CD14-positive monocyte (primary cell): Measurements from ENCODE around the gene PAPPA2. TPM values are rescaled to one million over a fixed set of nuclear protein-coding genes. Genes with fewer than 3 reads are reported as not detected.

Source experiments
- DNase-seq, 3 donors: peaks; one replicate each; pipeline ENCODE4 v3.0.0-alpha.2; 2011 to 2022
- H2AFZ ChIP-seq: 2 replicates; pipeline ENCODE4 v1.6.0; 2012; ENCODE audit warnings: mild to moderate bottlenecking, low read depth, low read length, inconsistent platforms; ENCODE audit not compliant: insufficient read depth, poor library complexity, severe bottlenecking
- H3K27ac ChIP-seq, 2 donors: 1 replicate in 1 of 2; 2 replicates in 1 of 2; pipeline ENCODE4 v1.5.1; 2012 to 2013; ENCODE audit warnings: low read length in 2 of 2, control low read depth in 1 of 2, inconsistent platforms in 1 of 2, low read depth in 1 of 2, mild to moderate bottlenecking in 1 of 2
- H3K27me3 ChIP-seq, 2 donors: one replicate each; pipeline versions ENCODE4 v1.6.0 to v1.6.1; 2011 to 2013; ENCODE audit warnings: low read length in 2 of 2; ENCODE audit not compliant: control insufficient read depth in 2 of 2, insufficient read depth in 2 of 2
- H3K36me3 ChIP-seq, 2 donors: replicated peaks in 1 of 2; 1 replicate in 1 of 2; 2 replicates in 1 of 2; pipeline versions ENCODE4 v1.5.1 to v1.6.1; 2012 to 2013; ENCODE audit warnings: low read length in 2 of 2, control low read depth in 1 of 2, inconsistent platforms in 1 of 2, mild to moderate bottlenecking in 1 of 2; ENCODE audit not compliant: insufficient read depth in 2 of 2, control insufficient read depth in 1 of 2
- H3K4me1 ChIP-seq, 2 donors: 1 replicate in 1 of 2; 2 replicates in 1 of 2; pipeline versions ENCODE4 v1.5.1 to v1.6.1; 2012 to 2013; ENCODE audit warnings: low read length in 2 of 2, control low read depth in 1 of 2, inconsistent platforms in 1 of 2, mild to moderate bottlenecking in 1 of 2, moderate library complexity in 1 of 2; ENCODE audit not compliant: insufficient read depth in 2 of 2, control insufficient read depth in 1 of 2
- H3K4me2 ChIP-seq: replicated peaks from 2 replicates; pipeline ENCODE3; 2012; ENCODE audit warnings: low read length, moderate library complexity, mild to moderate bottlenecking; ENCODE audit not compliant: poor library complexity, severe bottlenecking; ENCODE audit errors: extremely low read depth
- H3K4me3 ChIP-seq, 3 experiments: fragments of 200-600 bp in 1 of 3; sonication (generic) in 1 of 3; replicated peaks in 1 of 3; 1 replicate in 2 of 3; 2 replicates in 1 of 3; pipeline ENCODE4 v1.5.1; 2011 to 2013; ENCODE audit warnings: low read length in 3 of 3, mild to moderate bottlenecking in 3 of 3, control low read depth in 2 of 3, low read depth in 2 of 3, inconsistent platforms in 1 of 3, moderate library complexity in 1 of 3
- H3K79me2 ChIP-seq: 2 replicates; pipeline ENCODE4 v1.6.0; 2012; ENCODE audit warnings: mild to moderate bottlenecking, control low read depth, inconsistent platforms, low read length, moderate library complexity; ENCODE audit not compliant: insufficient read depth
- H3K9ac ChIP-seq: 2 replicates; pipeline ENCODE4 v1.6.0; 2017; ENCODE audit warnings: low read length, mild to moderate bottlenecking; ENCODE audit not compliant: insufficient read depth, poor library complexity, severe bottlenecking
- H3K9me3 ChIP-seq, 2 donors: replicated peaks in 1 of 2; 1 replicate in 1 of 2; 2 replicates in 1 of 2; pipeline versions ENCODE4 v1.5.1 to v1.6.1; 2012 to 2013; ENCODE audit warnings: low read length in 2 of 2, control low read depth in 1 of 2; ENCODE audit not compliant: control insufficient read depth in 1 of 2, insufficient read depth in 1 of 2
- H4K20me1 ChIP-seq: 2 replicates; pipeline ENCODE4 v1.6.0; 2012; ENCODE audit warnings: mild to moderate bottlenecking, low read length, control low read depth, moderate library complexity; ENCODE audit not compliant: insufficient read depth
- H3K27ac Mint-ChIP-seq, 7 donors: one replicate each; pipeline ENCODE4 v1.8.0; 2020; ENCODE audit warnings: mild to moderate bottlenecking in 7 of 7, mixed read lengths in 7 of 7, moderate library complexity in 6 of 7, inconsistent platforms in 2 of 7
- H3K27me3 Mint-ChIP-seq, 3 donors: one replicate each; pipeline ENCODE4 v1.8.0; 2021 to 2022; ENCODE audit warnings: low read depth in 3 of 3, mild to moderate bottlenecking in 3 of 3, mixed read lengths in 3 of 3, moderate library complexity in 3 of 3, inconsistent platforms in 1 of 3
- H3K36me3 Mint-ChIP-seq, 2 donors: one replicate each; pipeline ENCODE4 v1.8.0; 2020; ENCODE audit warnings: mixed read lengths in 2 of 2, inconsistent platforms in 1 of 2, mild to moderate bottlenecking in 1 of 2
- H3K4me1 Mint-ChIP-seq: one replicate; pipeline ENCODE4 v1.8.0; 2020; ENCODE audit warnings: mild to moderate bottlenecking, mixed read lengths
- H3K4me3 Mint-ChIP-seq, 2 donors: one replicate each; pipeline ENCODE4 v1.8.0; 2020; ENCODE audit warnings: mild to moderate bottlenecking in 2 of 2, mixed read lengths in 2 of 2, moderate library complexity in 1 of 2
- H3K9me3 Mint-ChIP-seq, 7 donors: one replicate each; pipeline ENCODE4 v1.8.0; 2020 to 2022; ENCODE audit warnings: mixed read lengths in 7 of 7, mild to moderate bottlenecking in 6 of 7, moderate library complexity in 6 of 7, inconsistent platforms in 2 of 7
- WGBS: methylation state at CpG from one replicate; pipeline ENCODE4 v1.1.5; 2013; ENCODE audit warnings: missing lambda C conversion rate; ENCODE audit not compliant: insufficient coverage; 5-methylcytosine and 5-hydroxymethylcytosine counted together
- intact Hi-C, 2 donors: fragments of 100-400 bp; cut with micrococcal nuclease; formaldehyde crosslinking; loops; one replicate each; pipeline versions ENCODE4 v1.15.0 to v1.15.1; 2023
- polyA plus RNA-seq, 3 donors: library from polyadenylated mRNA; depleted of rRNA in 1 of 3; unstranded in 2 of 3; stranded (reverse) in 1 of 3; fragments of 300-500 nt in 2 of 3; fragments of >200 nt in 1 of 3; fragmentation: Illumina TruSeq in 2 of 3; gene quantifications; 1 replicate in 2 of 3; 2 replicates in 1 of 3; pipeline ENCODE4 v1.2.3, GENCODE V29; 2012 to 2021
- TF ChIP-seq, protein P1 (sequence below): fragments of 200-600 bp; IDR thresholded peaks from one replicate; pipeline ENCODE4 v1.8.0; 2022; ENCODE audit warnings: antibody characterized with exemption, mild to moderate bottlenecking

The PAPPA2 gene
- polyA plus RNA-seq, 3 donors: not detected

DNA sequence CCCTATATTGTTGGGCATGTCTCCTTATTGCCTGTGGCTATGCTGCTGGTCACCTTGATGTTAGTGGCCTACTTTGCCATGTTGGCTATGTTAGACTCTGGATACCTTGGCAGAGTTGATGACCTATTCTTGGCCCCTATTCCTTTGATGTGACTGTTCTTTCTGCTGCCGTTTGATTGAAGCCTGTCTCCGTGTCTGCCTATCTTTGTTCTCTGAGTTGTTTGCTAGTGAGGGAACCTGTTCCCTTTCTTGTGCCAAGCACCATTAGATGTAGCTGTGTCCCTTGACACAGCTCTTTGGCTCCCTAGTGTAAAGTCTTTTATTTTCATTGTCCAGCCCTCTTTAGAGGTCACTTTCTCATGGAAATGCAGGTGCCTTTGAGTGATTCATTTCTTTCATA, 28.7 kb upstream of the PAPPA2 start:
- Mint-ChIP-seq H3K27ac (no peak overlapping the region), H3K36me3 (no peaks in the 10 kb centered on the region), H3K4me1 (no peaks in the 10 kb centered on the region), H3K4me3 (no peak overlapping the region), H3K9me3 (peaks cover 0 to 7% (median 4%) of the 10 kb centered on the region in 7 donors), H3K27me3 (no peaks in the 10 kb centered on the region)
- DNase-seq: no peak
- H3K79me2 ChIP-seq: no peaks in the 10 kb centered on the region
- no peaks in the 10 kb centered on the region for H4K20me1 ChIP-seq
- no peak overlapping the region for H3K9ac ChIP-seq
- H3K27ac ChIP-seq: no peak overlapping the region
- intact Hi-C loops: no loop called here
- H3K4me2 ChIP-seq: no peak overlapping the region
- no peaks in the 10 kb centered on the region for H3K27me3 ChIP-seq
- peaks cover 0 to 3% of the 10 kb centered on the region in 2 donors for H3K9me3 ChIP-seq
- no peaks in the 10 kb centered on the region for H3K36me3 ChIP-seq
- no peak overlapping the region for H3K4me3 ChIP-seq
- no peaks in the 10 kb centered on the region for H3K4me1 ChIP-seq
- no CpG with 5 or more reads among the region's 2 CpGs for WGBS
- TF ChIP-seq, protein P1, sequence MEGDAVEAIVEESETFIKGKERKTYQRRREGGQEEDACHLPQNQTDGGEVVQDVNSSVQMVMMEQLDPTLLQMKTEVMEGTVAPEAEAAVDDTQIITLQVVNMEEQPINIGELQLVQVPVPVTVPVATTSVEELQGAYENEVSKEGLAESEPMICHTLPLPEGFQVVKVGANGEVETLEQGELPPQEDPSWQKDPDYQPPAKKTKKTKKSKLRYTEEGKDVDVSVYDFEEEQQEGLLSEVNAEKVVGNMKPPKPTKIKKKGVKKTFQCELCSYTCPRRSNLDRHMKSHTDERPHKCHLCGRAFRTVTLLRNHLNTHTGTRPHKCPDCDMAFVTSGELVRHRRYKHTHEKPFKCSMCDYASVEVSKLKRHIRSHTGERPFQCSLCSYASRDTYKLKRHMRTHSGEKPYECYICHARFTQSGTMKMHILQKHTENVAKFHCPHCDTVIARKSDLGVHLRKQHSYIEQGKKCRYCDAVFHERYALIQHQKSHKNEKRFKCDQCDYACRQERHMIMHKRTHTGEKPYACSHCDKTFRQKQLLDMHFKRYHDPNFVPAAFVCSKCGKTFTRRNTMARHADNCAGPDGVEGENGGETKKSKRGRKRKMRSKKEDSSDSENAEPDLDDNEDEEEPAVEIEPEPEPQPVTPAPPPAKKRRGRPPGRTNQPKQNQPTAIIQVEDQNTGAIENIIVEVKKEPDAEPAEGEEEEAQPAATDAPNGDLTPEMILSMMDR: no peak
- no peak overlapping the region for H2AFZ ChIP-seq

DNA sequence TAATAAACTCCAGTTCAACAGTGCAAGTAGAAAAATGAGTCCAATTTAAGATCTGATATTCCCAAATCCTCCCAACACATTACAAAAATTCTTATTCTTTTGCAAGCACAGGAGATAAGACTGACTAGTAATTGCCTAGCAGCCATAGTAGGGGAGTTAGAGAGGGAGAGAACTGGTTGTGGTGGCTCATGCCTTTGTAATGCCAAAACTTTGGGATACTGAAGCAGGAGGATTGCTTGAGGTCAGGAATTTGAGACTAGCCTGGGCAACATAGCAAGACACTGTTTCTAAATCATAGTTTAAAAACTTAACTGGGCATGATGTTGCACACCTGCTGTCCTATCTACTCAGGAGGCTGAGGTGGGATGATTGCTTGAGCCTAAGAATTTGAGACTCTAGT, 26.7 kb upstream of the PAPPA2 start:
- Mint-ChIP-seq H3K4me3 (no peak overlapping the region), H3K27ac (no peak overlapping the region), H3K36me3 (no peaks in the 10 kb centered on the region), H3K9me3 (peaks cover 0 to 5% (median 2%) of the 10 kb centered on the region in 7 donors), H3K27me3 (no peaks in the 10 kb centered on the region), H3K4me1 (no peaks in the 10 kb centered on the region)
- Histone ChIP-seq H3K4me2 (no peak overlapping the region), H2AFZ (no peak overlapping the region), H3K36me3 (no peaks in the 10 kb centered on the region), H3K9ac (no peak overlapping the region), H3K27me3 (no peaks in the 10 kb centered on the region), H3K27ac (no peak overlapping the region), H3K9me3 (peaks cover 0 to 3% of the 10 kb centered on the region in 2 donors), H3K4me3 (no peak overlapping the region), H3K79me2 (no peaks in the 10 kb centered on the region), H4K20me1 (no peaks in the 10 kb centered on the region), H3K4me1 (no peaks in the 10 kb centered on the region)
- TF ChIP-seq, protein P1: no peak
- intact Hi-C loops: no loop called here
- DNase-seq: no peak
